ENCODE data around the gene TRPV5.

The TRPV5 gene

DNA sequence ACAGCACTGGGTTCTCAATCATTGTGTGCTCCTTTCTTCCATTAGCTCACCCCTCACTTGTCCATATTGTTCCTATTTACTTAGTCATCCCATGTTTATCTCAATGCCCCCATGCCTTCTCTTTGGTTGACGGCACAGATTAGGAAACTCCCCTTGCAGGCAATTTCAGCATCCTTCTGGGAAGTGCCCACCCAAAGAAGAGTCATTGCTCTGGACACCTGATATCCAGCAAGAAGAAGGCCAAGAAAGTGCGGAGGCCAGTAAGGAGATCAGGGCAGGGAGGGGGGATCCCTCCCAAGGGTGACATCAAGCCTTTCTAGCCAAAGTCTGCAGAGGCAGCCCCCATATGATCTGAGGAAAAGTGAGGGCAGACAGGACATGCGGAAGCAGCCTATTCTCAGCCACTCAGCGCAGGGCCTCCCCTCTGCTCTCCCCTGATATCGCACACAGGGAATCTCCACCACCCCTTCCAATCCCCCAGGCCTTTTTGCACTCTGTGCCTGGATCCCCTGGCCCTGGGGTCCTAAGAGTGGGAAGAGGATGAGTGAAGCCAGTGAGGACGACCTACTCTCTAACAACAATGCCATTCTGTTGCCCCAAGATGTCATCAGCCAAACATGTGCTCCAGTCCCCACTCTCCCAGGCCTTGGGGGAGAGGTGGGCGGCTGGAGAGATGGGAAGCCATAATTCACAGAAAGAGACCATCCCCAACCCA is 49.8 kb downstream of the TRPV5 start:
- no peak for DNase-seq

DNA sequence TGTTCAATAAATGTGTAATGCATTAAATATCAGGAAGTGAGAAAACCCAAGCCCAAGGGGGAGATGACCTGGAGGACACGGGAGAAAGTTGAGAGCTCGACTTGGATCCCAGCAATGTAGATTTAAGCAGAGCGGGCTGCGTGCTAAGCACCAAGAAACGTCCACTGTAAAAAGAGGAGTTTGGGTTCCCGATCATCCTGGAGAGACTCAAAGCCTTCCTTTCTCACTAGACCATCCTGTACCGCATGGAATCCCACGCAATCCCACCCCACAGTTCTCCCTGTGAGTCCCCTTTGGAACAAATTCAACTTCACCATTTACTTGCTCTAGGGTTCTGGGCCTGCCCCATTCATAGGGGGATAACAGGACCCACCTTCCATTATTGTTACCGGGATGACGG is 50.4 kb downstream of the TRPV5 start:
- DNase-seq, result no peak

DNA sequence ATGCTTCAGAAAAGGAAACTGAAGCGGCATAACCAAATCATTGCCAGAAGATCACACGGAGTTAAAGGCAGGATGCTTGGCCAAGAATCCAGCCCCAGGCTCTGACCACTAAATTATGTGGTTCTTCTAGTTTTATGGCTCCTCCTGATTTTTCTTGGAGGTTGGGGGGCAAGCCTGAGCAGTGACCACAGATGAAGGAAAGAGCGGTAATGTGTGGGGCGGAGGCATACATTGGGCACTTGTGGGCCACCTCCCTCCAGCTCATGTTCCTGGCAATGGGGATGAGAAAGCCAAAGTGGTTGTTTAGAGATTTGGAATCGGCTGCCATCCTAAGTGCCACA is 51.2 kb downstream of the TRPV5 start:
- no peak for DNase-seq

DNA sequence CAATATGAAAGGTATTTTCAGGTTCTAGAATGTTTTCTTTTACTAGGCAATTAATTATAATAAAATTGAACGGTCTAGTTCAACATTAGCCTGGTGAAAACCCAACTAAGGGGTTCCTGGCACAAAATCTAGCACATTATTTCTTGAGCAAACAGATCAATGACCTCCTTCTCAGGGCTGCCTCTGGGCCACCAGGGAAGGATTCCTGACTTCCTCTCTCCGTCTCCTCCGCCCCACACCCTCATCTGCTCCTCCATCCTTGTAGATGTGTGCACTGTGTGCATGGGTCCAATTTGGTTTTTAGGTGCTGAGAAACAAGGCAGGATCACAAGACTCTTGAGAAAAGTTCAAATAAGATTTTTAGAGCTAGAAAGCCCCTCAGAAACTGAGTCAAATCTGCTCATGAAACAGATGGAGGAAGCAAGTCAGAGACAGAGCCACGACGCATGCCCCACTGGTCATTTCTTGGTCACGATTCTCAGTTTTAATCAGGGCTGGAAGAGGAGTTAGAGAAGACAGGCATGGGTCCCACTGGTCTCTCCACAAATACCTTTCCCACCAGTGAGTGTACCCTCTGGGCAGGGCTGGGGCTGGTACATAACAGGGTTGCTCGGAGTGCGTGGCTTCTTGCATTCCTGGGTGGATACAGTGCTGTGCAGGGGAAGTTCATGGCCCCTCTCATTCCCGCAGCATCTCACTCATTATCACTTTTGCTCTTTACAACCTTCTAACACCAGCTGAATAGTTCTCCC is 51.8 kb downstream of the TRPV5 start:
- no peak for DNase-seq

DNA sequence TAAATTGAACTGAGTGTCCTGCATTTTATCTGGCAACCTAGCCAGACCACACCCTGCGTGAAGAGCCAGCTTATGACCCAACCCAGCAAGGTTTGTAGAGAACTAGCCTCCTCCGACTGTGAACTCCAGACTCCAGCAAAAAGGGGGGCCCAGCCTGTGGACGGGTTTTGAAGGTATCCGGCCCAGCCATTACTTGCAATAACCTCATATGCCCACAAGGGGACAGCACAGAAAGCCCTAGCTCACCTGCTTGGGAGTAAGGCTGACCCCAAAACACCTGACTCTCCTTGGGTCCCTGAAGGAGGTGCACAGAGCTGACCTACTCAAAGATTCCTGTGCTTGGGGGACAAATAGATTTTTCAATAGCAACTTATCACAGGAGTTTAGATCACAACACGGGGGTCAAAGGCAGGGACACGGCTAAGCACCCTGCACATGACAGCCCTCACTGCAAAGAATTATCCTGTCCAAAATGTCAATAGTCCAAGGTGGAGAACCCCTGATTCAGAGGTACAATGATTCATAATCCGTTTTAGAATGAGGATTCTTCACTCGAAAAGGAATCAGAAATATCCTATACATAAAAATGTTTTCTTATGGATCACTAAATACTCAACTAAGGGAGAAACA is 52.6 kb downstream of the TRPV5 start:
- DNase-seq, result no peak

DNA sequence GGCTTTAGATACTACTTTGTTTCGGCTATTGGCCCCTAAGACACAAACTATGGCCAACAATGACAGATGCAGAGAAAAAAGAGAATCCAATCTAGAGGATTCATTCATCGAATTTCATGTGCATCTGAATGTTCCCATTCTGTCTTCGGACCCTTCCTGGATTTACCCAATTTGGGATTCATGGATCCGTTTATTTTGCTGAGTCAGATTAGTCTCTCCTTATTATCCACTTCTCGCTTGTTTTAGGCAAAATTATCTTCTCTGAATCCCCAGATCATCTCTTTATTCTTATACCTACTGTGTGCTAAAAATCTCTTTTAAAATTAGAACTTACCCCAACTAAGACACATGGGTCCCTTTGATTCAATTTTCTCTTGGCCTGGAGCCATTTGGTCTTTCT is 54.5 kb downstream of the TRPV5 start:
- no peak for DNase-seq

DNA sequence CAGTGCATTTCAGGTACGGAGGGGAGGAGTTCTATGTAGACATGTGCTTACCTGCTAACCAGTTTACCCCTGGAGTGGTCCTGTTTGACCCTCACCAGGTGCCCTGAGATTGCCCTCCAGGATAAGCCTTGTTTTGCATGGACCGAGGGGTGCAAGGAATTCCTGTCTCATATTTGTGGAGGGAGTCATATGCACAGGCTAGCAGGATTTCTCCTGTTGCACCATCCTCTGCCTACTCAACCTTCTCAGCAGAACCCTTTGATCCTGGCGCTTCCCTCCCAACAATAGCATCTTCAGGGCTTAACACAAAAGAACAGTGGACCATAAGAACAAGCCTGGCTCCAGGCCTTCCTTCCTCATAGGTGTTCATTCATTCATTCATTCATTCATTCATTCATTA is 55.2 kb downstream of the TRPV5 start:
- no peak for DNase-seq

DNA sequence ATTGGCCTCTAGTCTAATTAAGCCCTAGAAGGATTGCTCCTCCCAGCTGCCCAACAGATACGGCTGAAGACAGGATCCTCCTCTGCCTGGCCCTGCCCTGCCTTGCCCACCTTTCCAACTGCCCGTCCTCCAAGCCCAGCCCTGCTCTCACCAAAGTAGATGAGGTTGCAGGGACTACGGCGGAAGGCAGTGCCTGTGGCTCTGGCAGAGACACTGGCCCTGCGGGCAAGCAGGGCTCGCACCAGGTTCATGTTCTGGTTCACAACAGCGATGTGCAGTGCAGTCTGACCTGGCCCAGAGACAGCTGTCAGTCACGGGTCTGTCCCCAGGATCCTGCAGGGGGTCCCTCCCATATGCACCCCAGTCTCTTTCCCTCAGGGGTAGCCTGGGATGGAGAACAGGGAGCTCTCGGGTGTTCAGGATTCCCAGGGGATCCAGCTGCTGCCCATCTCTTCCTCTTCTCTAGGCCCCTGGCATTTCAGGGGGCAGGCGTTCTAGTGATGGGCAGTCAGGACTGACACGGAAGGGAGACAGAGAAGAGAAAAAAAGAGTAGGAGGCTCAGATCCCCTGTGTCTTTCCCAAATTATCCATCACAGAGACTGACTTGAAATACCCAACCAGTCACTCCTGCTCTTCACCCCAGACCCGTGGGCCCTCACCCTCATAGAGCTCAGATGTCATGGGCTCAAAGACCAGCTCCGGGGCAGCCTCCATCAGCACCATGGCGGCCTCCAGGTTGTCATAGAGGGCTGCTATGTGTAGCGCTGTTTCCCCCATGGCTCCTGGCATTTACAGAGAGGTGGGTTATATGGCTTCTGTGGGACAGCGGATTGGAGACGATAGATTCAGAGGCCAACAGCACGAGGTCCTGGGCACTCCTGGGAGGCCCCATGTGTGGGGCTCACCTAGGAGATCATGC is 56.3 kb downstream of the TRPV5 start:
- DNase-seq, result no peak

DNA sequence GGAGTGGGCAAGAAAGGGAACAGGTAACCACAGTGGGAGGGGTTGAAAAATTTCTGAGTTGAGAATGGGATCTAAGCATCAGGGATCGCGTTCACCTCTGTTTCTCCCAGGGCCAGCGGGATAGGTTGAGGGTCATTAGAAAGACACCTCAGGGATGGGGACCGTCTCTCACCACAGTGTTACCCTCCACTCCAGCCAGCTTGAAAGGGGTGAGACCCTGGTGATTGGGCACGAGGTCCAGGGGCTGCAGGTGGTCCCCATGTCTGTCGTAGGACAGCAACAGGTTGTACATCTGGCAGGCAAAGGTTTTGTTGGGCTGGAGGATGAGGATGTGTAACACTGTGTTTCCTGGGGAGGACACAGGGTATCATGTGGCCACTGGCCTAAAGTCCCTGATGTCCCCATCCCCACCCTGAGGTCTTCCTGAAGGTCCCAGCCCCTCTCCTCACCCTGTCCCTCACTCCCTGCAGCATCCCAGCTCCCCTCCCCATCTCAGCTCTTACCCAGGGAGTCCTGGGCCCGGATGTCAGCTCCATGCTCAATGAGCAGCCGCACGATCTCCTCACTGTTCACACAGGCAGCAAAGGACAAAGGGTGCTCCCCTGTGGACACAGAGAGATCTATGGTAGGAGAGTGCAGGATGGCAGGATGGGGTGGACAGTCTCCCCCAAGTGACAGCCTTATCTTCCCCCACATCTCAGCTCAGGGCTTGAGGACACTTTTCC is 57.1 kb downstream of the TRPV5 start:
- DNase-seq, result no peak

DNA sequence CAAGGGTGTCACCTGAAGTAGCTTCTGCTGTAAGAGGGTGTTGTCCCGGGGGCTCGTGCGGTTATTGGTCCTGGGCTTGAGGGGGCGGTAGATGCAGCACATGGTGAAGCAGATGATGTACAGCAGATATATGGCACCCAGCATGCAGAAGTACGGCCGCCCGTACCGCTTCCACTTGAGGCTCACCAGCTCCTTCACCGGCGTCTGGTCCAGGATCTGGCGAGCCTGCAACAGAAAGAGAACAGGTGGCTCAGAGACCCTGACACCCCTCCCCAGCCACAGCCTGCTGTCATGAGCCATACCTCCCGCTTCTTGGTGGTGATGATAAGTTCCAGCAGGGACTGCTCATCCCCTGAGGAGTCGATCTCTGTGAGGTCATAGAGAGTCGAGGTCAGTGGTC is 58.1 kb downstream of the TRPV5 start:
- DNase-seq, result no peak

DNA sequence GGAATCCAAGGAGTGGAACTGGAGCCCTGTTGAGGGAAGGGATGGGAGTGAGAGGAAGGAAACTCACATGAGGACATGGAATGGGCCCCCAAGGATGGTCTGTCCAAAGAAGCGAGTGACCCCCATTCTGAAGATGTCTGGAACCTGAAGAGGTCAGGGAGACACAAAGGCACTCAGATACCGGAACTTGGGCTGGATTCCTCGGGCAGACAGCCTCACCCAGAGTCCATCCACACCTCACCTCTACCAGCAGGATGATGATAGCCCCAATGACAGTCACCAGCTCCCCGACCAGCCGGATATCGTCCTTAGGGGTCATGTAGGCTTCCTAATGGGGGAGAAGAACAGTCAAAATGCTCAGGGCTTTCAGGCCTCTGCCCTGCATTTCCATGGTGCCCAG is 58.7 kb downstream of the TRPV5 start:
- no peak for DNase-seq

DNA sequence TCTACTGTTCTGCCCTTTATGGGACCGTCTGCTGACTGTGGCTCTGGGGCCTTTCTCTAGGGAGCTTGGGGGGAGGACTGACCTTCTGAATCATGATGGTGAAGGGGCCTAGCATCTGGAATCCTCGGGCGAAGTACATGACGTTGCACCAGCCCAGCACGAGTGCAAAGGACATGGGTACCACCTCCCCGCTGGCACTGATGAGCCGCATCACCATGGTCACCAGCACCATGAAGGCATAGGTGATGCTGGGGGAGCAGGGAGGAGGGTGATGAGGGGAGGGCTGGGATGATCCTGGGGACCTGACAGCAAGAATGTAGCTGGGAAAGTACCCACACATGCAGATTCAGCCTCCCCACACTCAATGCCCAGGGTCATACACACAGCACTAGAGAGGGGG is 59.1 kb downstream of the TRPV5 start:
- no peak for DNase-seq

DNA sequence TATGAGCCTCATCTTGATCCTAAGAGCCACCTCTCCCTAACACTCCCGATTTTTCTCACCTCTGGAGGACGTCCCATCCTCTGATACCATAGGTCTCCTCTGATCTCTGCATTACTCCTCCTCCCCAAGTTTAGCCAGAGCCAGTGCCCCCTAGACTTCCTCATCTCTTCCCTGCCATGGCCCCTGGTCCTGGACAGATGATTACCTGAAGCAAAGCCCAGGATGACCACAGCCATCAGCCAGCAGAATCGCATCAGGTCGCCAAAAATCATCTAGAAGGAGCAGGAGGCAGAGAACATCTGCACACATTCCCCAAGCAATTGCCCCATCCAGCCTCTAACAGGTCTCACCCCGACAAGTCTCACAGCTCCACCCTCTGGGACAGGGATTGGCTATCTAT is 59.7 kb downstream of the TRPV5 start:
- DNase-seq, result no peak

DNA sequence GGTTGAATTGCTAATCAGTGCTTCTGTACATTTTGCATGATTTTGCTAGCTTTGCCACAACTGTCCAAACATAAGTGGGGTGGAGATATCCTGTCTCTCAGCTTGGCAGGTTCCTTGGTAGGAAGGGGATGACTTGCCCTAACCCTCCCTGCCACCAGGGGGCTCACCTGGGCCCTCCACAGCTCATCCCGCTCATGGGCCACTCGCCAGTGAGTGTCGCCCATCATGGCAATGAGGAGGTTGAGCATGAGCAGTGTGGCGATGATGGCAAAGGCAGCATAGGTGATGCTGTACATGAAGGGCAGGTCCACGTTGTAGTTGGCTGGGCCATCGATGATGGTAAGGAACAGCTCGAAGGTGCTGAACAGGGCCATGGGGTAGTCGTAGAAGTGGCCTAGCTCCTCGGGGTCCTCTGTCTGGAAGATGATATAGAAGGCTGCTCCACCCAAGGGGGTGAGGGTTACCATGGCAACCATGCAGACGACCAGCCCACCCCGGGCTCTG is 60.2 kb downstream of the TRPV5 start:
- DNase-seq, result no peak

DNA sequence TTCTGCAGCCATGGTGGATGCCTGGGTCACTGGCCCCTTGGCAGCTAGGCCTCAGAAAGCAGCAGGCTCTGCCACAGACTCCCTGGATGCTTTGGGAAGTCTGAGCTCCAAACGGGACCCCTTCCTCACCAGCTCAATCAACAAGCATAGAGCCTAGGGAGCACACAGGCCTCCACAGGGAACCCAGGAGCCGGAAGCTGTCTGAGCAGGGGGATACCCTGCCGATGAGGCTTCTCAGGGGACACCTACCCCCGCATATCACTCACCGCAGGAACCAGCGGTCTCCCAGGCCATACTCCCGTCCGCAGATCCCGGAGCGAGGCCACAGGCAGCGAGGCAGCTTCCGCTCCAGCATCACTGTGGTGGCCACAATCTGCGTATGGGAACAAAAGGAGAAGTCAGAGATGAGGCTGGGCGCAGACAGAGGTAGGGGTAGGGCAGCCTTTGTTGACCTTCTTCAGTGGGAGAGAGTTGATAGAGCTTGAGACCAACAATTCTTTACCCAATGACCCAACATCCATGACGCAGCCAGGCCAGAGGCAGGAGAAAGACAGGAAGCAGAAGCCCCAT is 61.4 kb downstream of the TRPV5 start:
- DNase-seq, result no peak

DNA sequence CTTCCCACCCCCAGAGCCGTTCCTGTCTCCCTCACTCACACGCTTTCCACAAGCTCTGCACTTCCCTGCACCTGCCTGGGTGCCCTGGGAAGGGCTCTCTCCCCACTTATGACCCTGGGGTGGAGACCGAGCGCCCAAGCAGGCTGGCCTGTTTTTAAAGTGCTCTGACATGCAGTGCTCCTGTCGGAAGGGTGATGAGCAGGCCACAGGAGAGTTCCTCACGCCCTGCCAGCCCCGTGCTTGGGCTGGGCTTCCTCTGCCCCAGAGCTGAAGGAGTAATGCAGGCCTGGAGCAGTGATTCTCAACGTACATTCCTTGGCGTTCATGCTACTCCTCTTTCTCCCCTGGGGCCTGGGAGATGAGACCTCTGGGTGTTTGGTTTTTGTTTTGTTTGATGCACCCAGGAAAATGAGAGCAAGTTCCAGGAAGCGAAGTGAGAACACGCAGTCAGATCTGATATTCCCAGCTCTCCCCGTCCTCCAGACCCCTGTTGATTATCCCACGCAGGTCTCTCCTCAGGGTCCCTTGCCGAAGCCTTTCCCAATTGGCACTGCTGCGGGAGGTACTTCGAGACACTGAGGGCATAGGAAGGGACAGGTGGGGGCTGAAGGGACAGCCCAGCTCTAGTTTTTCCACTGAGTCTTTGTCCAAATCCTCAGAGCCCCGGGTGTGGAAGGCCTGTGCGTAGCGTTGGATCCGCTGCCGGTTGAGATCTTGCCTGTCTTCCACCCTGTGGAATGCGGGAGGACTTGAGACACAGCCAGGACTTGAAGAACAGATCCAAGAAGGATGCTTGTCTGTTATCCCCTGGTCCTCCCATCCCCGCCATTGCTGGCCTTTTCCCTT is 62.1 kb downstream of the TRPV5 start:
- DNase-seq, result no peak

DNA sequence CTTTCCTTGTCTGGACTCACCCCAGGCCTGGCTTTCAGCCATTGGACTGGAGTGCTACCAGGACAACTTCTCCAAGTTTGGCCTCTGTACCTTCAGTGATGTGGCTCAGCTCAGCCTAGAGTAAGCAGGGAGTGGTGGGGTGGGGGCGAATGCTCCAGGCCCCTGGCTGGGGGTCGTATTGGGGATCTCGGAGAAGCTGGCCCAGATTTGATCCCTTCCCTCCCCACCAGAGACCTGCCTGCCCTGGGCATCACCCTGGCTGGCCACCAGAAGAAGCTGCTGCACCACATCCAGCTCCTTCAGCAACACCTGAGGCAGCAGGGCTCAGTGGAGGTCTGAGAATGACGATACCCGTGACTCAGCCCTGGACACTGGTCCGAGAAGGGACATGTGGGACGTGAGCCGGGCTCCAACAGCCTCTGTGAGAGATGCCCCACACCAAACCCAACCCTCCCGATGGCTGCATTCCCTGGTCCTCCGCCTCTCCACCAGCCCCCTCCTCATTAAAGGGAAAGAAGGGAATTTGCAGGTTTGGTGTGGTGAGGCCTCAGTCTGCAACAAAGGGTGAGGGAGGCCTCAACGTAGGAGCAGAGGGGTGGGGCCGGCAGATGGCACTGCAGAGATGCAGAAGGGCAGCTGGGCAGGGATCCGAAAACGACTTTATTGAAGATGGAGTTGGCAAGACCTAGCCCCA is 62.8 kb downstream of the TRPV5 start:
- no peak for DNase-seq

DNA sequence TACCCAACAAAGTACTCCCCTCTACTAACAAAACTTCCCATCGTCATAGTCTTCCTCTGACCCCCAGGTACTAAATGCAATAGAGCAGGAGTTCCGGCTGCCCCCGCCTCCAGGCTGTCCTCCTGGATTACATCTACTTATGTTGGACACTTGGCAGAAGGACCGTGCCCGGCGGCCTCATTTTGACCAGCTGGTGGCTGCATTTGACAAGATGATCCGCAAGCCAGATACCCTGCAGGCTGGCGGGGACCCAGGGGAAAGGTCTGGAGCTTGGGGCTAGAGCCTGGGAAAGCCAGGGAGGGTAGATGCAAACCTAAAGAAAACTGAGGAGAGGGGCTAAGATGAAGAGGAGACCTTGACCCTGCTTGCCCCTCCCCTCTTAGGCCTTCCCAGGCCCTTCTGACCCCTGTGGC is 63.4 kb downstream of the TRPV5 start:
- DNase-seq, result no peak

DNA sequence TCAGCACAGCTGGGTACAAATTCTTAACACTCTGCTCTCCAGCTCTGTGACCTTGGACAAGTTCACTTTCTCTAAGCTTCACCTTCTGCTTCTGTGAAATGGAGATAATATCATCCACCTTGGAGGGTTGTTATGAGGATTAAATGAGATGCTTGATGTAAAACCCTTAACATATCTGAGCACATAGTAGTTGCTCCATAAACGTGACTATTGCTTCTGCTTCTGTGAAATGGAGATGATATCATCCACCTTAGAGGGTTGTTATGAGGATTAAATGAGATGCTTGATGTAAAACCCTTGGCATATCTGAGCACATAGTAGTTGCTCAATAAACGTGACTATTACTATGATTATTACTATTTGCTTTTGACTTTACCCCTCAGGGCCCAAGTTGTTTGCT is 64.1 kb downstream of the TRPV5 start:
- DNase-seq, result no peak

DNA sequence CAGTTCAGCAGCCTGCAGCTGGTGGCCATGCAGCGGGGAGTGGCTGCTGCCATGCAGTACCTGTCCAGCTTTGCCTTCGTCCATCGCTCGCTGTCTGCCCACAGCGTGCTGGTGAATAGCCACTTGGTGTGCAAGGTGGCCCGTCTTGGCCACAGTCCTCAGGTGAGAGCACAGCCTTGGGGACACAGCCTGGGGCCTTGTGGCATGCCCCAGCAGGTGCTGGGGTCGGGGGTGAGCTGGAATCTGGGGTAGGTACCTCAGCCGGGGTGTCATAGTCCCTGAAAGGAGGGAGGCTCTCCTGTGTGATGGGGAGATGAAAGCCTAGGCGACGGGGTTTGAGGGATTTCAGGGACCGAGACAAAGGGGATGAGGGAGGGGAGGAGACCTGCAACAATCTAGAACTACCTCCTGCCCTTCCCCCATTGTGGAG is 64.5 kb downstream of the TRPV5 start:
- DNase-seq, result no peak
